GM19099 (cell line): ENCODE measurements around the gene KCNJ14.

Experiments used
- POLR2A ChIP-seq: IDR thresholded peaks from 3 replicates; pipeline ENCODE4 v1.6.1; 2011; ENCODE audit warnings: low read depth; ENCODE audit not compliant: insufficient read length; ENCODE audit errors: extremely low read depth

KCNJ14 gene

GRCh38 chr19:48514123-48514458 lies 58.7 kb downstream of the KCNJ14 start:
- TF ChIP-seq POLR2A, result no peak

DNA sequence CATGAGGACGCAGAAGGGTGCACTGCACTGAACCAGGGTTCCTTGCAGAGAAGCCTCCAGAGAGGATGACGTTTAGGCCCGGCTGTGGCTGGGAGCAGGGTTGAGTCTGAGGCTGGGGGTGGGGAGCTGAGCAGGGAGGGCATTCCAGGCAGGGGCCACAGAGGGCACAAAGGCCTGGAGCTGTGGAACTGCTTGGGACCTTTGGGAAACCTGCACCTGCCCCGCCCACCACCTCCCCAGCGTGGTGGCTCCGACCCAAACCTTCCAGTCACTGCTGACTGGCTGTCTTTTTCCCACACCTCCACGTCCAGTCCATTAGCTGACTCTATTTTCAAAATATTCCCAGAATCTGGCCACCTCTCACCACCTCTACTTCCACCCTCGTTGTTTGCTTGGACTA lies 61.2 kb downstream of the KCNJ14 start:
- TF ChIP-seq POLR2A, result no peak
